Panc1 (cell line): Measurements from ENCODE around the gene PLCH2. TPM values are rescaled to one million over a fixed set of nuclear protein-coding genes. Genes with fewer than 3 reads are reported as not detected.

Experiments used
- ATAC-seq: fragments of 200-7000 bp; cut with Tn5 transposase; 2 replicates; pipeline ENCODE4 v1.9.1; 2020; ENCODE audit warnings: mild to moderate bottlenecking, moderate library complexity
- BruUV-seq: library from RNA; stranded (reverse); fragments of 400-500 nt; replicated peaks from 2 replicates; lab custom pipeline; 2021; lab: Mats Ljungman, UMichigan
- CTCF ChIA-PET: fragments of 300-600 bp; sonication (Branson Sonifier 250); formaldehyde crosslinking; loops from one replicate; lab custom pipeline; 2022; ENCODE audit warnings: antibody characterized with exemption; lab: Charles Lee
- POLR2A ChIA-PET: fragments of 300-600 bp; sonication (Branson Sonifier 250); formaldehyde crosslinking; loops from one replicate; lab custom pipeline; 2022; ENCODE audit warnings: antibody characterized with exemption; lab: Charles Lee
- DNase-seq: peaks from one replicate; pipeline ENCODE4 v3.0.0-alpha.2; 2010; ENCODE audit warnings: low read depth, low spot score
- H3K27ac ChIP-seq: 2 replicates; pipeline ENCODE4 v1.5.1; 2011; ENCODE audit warnings: mild to moderate bottlenecking, low read length, inconsistent platforms
- H3K27me3 ChIP-seq: fragments of 200-500 bp; sonication (Bioruptor generic); 2 replicates; pipeline ENCODE4 v1.6.0; 2014; ENCODE audit warnings: low read length, inconsistent platforms; ENCODE audit not compliant: control insufficient read depth, insufficient read depth
- H3K36me3 ChIP-seq: fragments of 200-500 bp; sonication (Bioruptor generic); 2 replicates; pipeline ENCODE4 v1.5.1; 2014; ENCODE audit warnings: inconsistent platforms, mild to moderate bottlenecking, low read length, moderate library complexity; ENCODE audit not compliant: control insufficient read depth, insufficient read depth
- H3K4me1 ChIP-seq: 2 replicates; pipeline ENCODE4 v1.5.1; 2011; ENCODE audit warnings: inconsistent platforms, mild to moderate bottlenecking, low read length, moderate library complexity; ENCODE audit not compliant: control insufficient read depth, insufficient read depth
- H3K4me3 ChIP-seq, 2 experiments: 2 replicates each; pipeline ENCODE4 v1.5.1; 2011 to 2012; ENCODE audit warnings: low read depth in 2 of 2, low read length in 2 of 2, mild to moderate bottlenecking in 2 of 2, inconsistent platforms in 1 of 2, moderate library complexity in 1 of 2
- H3K9me3 ChIP-seq: fragments of 200-500 bp; sonication (Bioruptor generic); 2 replicates; pipeline ENCODE4 v1.5.1; 2014; ENCODE audit warnings: low read depth, mild to moderate bottlenecking, inconsistent platforms, low read length, moderate library complexity; ENCODE audit not compliant: control insufficient read depth, insufficient read depth
- CTCF ChIP-seq: fragments of 450-650 bp; IDR thresholded peaks from 2 replicates; pipeline ENCODE4 v1.5.1; 2017; ENCODE audit warnings: mild to moderate bottlenecking
- POLR2AphosphoS5 ChIP-seq: IDR thresholded peaks from 2 replicates; pipeline ENCODE4 v1.6.1; 2012; ENCODE audit warnings: mild to moderate bottlenecking, low read depth, low read length, moderate library complexity
- SIN3A ChIP-seq: IDR thresholded peaks from 2 replicates; pipeline ENCODE4 v1.6.1; 2012; ENCODE audit warnings: low read depth, mild to moderate bottlenecking, low read length, moderate library complexity, borderline replicate concordance; ENCODE audit not compliant: insufficient read depth
- TCF7L2 ChIP-seq: IDR thresholded peaks from 2 replicates; pipeline ENCODE4 v1.6.1; 2011; ENCODE audit warnings: mild to moderate bottlenecking, low read depth, low read length, inconsistent platforms
- in situ Hi-C: cut with HindIII; loops from 2 replicates; pipeline ENCODE4 v1.10.0; 2016; ENCODE audit warnings: low sequenced_read_pairs, low pct_unique_long_range_greater_than_20kb
- intact Hi-C: fragments of 100-400 bp; cut with micrococcal nuclease; formaldehyde crosslinking; loops from one replicate; pipeline ENCODE4 v1.10.0; 2022; ENCODE audit not compliant: unreplicated experiment
- total RNA-seq: library from RNA; stranded (reverse); gene quantifications from one replicate; pipeline ENCODE4 v1.2.1, GENCODE V29; 2021; ENCODE audit not compliant: unreplicated experiment
- TF ChIP-seq, protein P1 (sequence below), 2 experiments: IDR thresholded peaks; 2 replicates each; pipeline ENCODE4 v1.6.1; 2011 to 2012; ENCODE audit warnings: low read depth in 2 of 2, control low read depth in 1 of 2, low read length in 1 of 2, mild to moderate bottlenecking in 1 of 2, moderate library complexity in 1 of 2; ENCODE audit not compliant: insufficient read depth in 1 of 2

PLCH2 gene
- total RNA-seq, 1 experiment from 2014 or later = 41.2 TPM

DNA sequence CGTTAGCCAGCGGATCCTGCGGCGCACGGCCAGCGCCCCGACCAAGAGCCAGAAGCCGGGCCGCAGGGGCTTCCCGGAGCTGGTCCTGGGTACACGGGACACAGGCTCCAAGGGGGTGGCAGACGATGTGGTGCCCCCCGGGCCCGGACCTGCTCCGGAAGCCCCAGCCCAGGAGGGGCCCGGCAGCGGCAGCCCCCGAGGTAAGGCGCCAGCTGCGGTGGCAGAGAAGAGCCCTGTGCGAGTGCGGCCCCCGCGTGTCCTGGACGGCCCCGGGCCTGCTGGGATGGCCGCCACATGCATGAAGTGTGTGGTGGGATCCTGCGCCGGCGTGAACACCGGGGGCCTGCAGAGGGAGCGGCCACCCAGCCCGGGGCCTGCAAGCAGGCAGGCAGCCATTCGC, 26.1 kb downstream of the PLCH2 start:
- Histone ChIP-seq H3K4me3 (no peak overlapping the region), H3K27ac (no peak overlapping the region), H3K27me3 (no peaks in the 10 kb centered on the region), H3K9me3 (no peaks in the 10 kb centered on the region), H3K4me1 (peaks cover 32% of the 10 kb centered on the region), H3K36me3 (no peaks in the 10 kb centered on the region)
- no TSS peak for BruUV-seq
- no peak for TF ChIP-seq POLR2AphosphoS5
- TF ChIP-seq, protein P1, sequence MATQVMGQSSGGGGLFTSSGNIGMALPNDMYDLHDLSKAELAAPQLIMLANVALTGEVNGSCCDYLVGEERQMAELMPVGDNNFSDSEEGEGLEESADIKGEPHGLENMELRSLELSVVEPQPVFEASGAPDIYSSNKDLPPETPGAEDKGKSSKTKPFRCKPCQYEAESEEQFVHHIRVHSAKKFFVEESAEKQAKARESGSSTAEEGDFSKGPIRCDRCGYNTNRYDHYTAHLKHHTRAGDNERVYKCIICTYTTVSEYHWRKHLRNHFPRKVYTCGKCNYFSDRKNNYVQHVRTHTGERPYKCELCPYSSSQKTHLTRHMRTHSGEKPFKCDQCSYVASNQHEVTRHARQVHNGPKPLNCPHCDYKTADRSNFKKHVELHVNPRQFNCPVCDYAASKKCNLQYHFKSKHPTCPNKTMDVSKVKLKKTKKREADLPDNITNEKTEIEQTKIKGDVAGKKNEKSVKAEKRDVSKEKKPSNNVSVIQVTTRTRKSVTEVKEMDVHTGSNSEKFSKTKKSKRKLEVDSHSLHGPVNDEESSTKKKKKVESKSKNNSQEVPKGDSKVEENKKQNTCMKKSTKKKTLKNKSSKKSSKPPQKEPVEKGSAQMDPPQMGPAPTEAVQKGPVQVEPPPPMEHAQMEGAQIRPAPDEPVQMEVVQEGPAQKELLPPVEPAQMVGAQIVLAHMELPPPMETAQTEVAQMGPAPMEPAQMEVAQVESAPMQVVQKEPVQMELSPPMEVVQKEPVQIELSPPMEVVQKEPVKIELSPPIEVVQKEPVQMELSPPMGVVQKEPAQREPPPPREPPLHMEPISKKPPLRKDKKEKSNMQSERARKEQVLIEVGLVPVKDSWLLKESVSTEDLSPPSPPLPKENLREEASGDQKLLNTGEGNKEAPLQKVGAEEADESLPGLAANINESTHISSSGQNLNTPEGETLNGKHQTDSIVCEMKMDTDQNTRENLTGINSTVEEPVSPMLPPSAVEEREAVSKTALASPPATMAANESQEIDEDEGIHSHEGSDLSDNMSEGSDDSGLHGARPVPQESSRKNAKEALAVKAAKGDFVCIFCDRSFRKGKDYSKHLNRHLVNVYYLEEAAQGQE (IDR thresholded peaks at IDR 0.05; ENCODE audit: insufficient read depth in 1 of 2, low read depth in 2 of 2, low read length in 1 of 2) = no peak
- TF ChIP-seq SIN3A = no peak
- TF ChIP-seq TCF7L2 = no peak
- TF ChIP-seq CTCF = no peak
- in situ Hi-C loops (no loop called here), intact Hi-C loops (no loop called here)
- POLR2A ChIA-PET = no interaction called here
- ATAC-seq (no peak), DNase-seq (no peak)
- CTCF ChIA-PET = no interaction called here

DNA sequence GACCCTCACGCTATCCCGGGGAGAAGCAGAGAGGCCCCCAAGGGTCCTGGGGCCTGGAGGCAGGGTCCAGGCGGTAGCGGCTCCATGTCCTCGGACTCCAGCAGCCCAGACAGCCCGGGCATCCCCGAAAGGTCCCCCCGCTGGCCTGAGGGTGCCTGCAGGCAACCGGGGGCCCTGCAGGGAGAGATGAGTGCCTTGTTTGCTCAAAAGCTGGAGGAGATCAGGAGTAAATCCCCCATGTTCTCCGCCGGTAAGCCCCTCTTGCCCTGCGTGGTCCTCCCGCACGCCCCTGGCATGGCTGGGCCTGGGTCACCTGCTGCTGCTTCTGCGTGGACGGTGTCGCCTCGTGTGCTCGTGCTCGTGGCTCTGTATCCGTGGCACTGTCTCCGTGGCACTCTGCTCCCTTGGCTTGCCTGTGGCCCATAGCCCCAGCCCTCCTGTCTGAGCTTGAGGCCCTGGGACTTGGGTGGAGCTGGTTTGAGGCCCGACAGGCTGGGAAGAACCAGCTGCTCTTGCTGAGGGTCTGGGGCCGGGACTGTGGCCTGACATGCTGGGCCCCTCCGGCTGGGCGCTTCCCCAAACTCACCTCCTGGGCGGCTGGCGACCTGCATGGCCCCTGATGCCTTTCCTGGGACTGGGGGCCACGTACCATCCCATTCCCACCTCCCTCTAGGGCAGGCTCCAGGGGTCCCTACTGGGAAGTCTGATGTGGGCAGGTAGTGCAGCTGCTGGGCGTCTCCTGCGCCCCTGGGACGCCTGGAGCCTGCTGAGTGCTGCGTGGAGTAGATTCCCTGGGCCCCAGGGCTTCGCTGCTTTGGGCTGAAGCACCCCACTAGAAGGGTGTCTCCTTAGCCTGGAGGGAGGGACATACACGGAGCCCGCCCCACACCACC, 26.8 kb downstream of the PLCH2 start:
- TF ChIP-seq SIN3A (no peak), CTCF (no peak), TCF7L2 (no peak), POLR2AphosphoS5 (no peak)
- TF ChIP-seq, protein P1 (IDR thresholded peaks at IDR 0.05; ENCODE audit: insufficient read depth in 1 of 2, low read depth in 2 of 2, low read length in 1 of 2) = no peak
- no peak for DNase-seq

More for the DNA sequence above, 26.8 kb downstream of the PLCH2 start:
- Histone ChIP-seq H3K9me3 (no peaks in the 10 kb centered on the region), H3K4me3 (no peak overlapping the region), H3K27me3 (no peaks in the 10 kb centered on the region), H3K4me1 (peaks cover 35% of the 10 kb centered on the region), H3K36me3 (no peaks in the 10 kb centered on the region), H3K27ac (no peak overlapping the region)
- ChIA-PET CTCF (interaction anchor here (0.7 kb wide), 1 partner anchor 72 kb away, joined by 3 read pairs; no protein-coding TSS in a partner anchor), POLR2A (no interaction called here)
- in situ Hi-C loops (no loop called here), intact Hi-C loops (no loop called here)
- ATAC-seq = no peak
- BruUV-seq = no TSS peak
